ENCODE data around the gene RAB11FIP2.

RAB11FIP2 gene

GRCh38 chr10:117964536-117964935 lies 82.2 kb downstream of the RAB11FIP2 start:
- Histone ChIP-seq H3K27ac (ENCODE audit: low read depth, low read length, poor library complexity, severe bottlenecking) (no peak overlapping the region), H3K4me3 (ENCODE audit: low read depth, low read length, poor library complexity, severe bottlenecking) (no peak overlapping the region), H3F3A (ENCODE audit: insufficient read depth, low read length) (no peaks in the 10 kb centered on the region), H3K27me3 (ENCODE audit: insufficient read depth, low read length) (no peaks in the 10 kb centered on the region), H3K4me2 (ENCODE audit: low read length) (no peak overlapping the region), H3K9me2 (ENCODE audit: low read depth, low read length) (no peaks in the 10 kb centered on the region), H3K4me1 (ENCODE audit: insufficient read depth, low read length, severe bottlenecking) (no peaks in the 10 kb centered on the region), H3K36me3 (ENCODE audit: insufficient read depth, low read length) (no peaks in the 10 kb centered on the region), H2AFZ (ENCODE audit: low read length) (no peak overlapping the region), H3K9me3 (ENCODE audit: low read length) (peaks cover under 1% of the 10 kb centered on the region; the same call in 1 of the 2 replicates), H3K79me2 (ENCODE audit: insufficient read depth, low read length) (no peaks in the 10 kb centered on the region), H3K9ac (ENCODE audit: low read length) (no peak overlapping the region), H4K20me1 (ENCODE audit: insufficient read depth, low read length) (no peaks in the 10 kb centered on the region)
- no peak for TF ChIP-seq CTCF (IDR thresholded peaks at IDR 0.05; ENCODE audit: low read length)
- TF ChIP-seq EZH2 (IDR thresholded peaks at IDR 0.05; ENCODE audit: borderline replicate concordance, low read length): no peak

GRCh38 chr10:117960345-117960935 lies 86.3 kb downstream of the RAB11FIP2 start:
- H3K4me2 ChIP-seq (ENCODE audit: low read length): no peak overlapping the region
- H3K9me2 ChIP-seq (ENCODE audit: low read depth, low read length): no peaks in the 10 kb centered on the region
- no peak overlapping the region for H2AFZ ChIP-seq (ENCODE audit: low read length)
- no peaks in the 10 kb centered on the region for H3K27me3 ChIP-seq (ENCODE audit: insufficient read depth, low read length)
- H3K4me3 ChIP-seq (ENCODE audit: low read depth, low read length, poor library complexity, severe bottlenecking): no peak overlapping the region
- TF ChIP-seq EZH2 (IDR thresholded peaks at IDR 0.05; ENCODE audit: borderline replicate concordance, low read length) (no peak), CTCF (IDR thresholded peaks at IDR 0.05; ENCODE audit: low read length) (no peak)
- no peaks in the 10 kb centered on the region for H3K36me3 ChIP-seq (ENCODE audit: insufficient read depth, low read length)
- no peaks in the 10 kb centered on the region for H3K79me2 ChIP-seq (ENCODE audit: insufficient read depth, low read length)
- no peaks in the 10 kb centered on the region for H3F3A ChIP-seq (ENCODE audit: insufficient read depth, low read length)
- no peaks in the 10 kb centered on the region for H3K4me1 ChIP-seq (ENCODE audit: insufficient read depth, low read length, severe bottlenecking)
- H3K9ac ChIP-seq (ENCODE audit: low read length): no peak overlapping the region
- H3K9me3 ChIP-seq (ENCODE audit: low read length): no peaks in the 10 kb centered on the region
- no peak overlapping the region for H3K27ac ChIP-seq (ENCODE audit: low read depth, low read length, poor library complexity, severe bottlenecking)
- no peaks in the 10 kb centered on the region for H4K20me1 ChIP-seq (ENCODE audit: insufficient read depth, low read length)

DNA sequence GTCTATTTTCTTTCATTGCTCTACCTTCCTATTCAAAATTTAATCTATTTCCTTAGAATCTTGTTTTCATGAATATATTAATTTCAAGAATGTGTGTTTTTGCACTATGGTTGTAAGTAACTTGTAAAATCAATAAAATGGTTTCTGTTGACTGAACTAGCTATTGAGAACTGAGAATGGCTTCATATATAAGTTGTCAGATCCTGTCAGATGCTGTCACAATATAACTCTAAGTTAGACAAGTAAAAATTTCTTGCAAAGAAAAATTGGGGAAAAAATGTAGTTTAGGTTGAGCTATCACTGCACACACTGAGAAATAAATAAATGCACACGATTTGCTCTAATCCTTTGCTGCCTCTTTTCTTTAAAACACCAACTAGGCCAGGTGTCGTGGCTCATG lies 89.8 kb downstream of the RAB11FIP2 start:
- no peak overlapping the region for H3K4me3 ChIP-seq (ENCODE audit: low read depth, low read length, poor library complexity, severe bottlenecking)

More for the DNA sequence above, 89.8 kb downstream of the RAB11FIP2 start:
- TF ChIP-seq CTCF (IDR thresholded peaks at IDR 0.05; ENCODE audit: low read length) (no peak), EZH2 (IDR thresholded peaks at IDR 0.05; ENCODE audit: borderline replicate concordance, low read length) (no peak)
- no peaks in the 10 kb centered on the region for H3K9me2 ChIP-seq (ENCODE audit: low read depth, low read length)
- H3K4me1 ChIP-seq (ENCODE audit: insufficient read depth, low read length, severe bottlenecking): no peaks in the 10 kb centered on the region
- H3K4me2 ChIP-seq (ENCODE audit: low read length): no peak overlapping the region
- H4K20me1 ChIP-seq (ENCODE audit: insufficient read depth, low read length): no peaks in the 10 kb centered on the region
- no peak overlapping the region for H2AFZ ChIP-seq (ENCODE audit: low read length)
- no peak overlapping the region for H3K9ac ChIP-seq (ENCODE audit: low read length)
- H3F3A ChIP-seq (ENCODE audit: insufficient read depth, low read length): no peaks in the 10 kb centered on the region
- no peak overlapping the region for H3K27ac ChIP-seq (ENCODE audit: low read depth, low read length, poor library complexity, severe bottlenecking)
- no peaks in the 10 kb centered on the region for H3K27me3 ChIP-seq (ENCODE audit: insufficient read depth, low read length)
- H3K9me3 ChIP-seq (ENCODE audit: low read length): no peaks in the 10 kb centered on the region
- H3K79me2 ChIP-seq (ENCODE audit: insufficient read depth, low read length): no peaks in the 10 kb centered on the region
- H3K36me3 ChIP-seq (ENCODE audit: insufficient read depth, low read length): no peaks in the 10 kb centered on the region

Data from OCI-LY1 (cell line).